Right hindlimb (tissue), 1 donor: ENCODE data around the gene TOB2.
"Not testable (repeated sequence)": the region's sequence is repeated elsewhere in the genome, so short reads cannot be mapped to it uniquely, and the experiment has no call there.

Source experiments
- DNase-seq: peaks from one replicate; pipeline ENCODE4 v3.0.0-alpha.2; 2018

The TOB2 gene

GRCh38 chr22:41461901-41462300 is 15.3 kb upstream of the TOB2 start:
- DNase-seq, result no peak

GRCh38 chr22:41460071-41460470 is 13.5 kb upstream of the TOB2 start:
- not testable (repeated sequence) for DNase-seq

- no peak for DNase-seq
These were observed 12.8 kb upstream of the TOB2 start for GRCh38 chr22:41459431-41459830.

GRCh38 chr22:41458161-41458728 is 11.6 kb upstream of the TOB2 start:
- no peak for DNase-seq

GRCh38 chr22:41448189-41448808 is 1.7 kb upstream of the TOB2 start:
- peak; percentile 100 for DNase-seq

GRCh38 chr22:41447435-41448188 is 1.0 kb upstream of the TOB2 start:
- peak; percentile 89 for DNase-seq

- DNase-seq, result no peak
These were observed 522 bp downstream of the TOB2 start for GRCh38 chr22:41446057-41446501.

GRCh38 chr22:41445129-41446056 is 1.2 kb downstream of the TOB2 start:
- DNase-seq, result peak; percentile 44

GRCh38 chr22:41444360-41445128 is 2.1 kb downstream of the TOB2 start:
- DNase-seq, result peak; percentile 99

GRCh38 chr22:41442240-41442792 is 4.3 kb downstream of the TOB2 start:
- DNase-seq, result no peak

GRCh38 chr22:41440511-41440910 is 6.1 kb downstream of the TOB2 start:
- DNase-seq, result not testable (repeated sequence)

GRCh38 chr22:41437198-41437597 is 9.4 kb downstream of the TOB2 start:
- DNase-seq, result no peak

- DNase-seq, result no peak
These were observed 10.1 kb downstream of the TOB2 start for GRCh38 chr22:41436322-41437113.

- DNase-seq, result no peak
These were observed 11.0 kb downstream of the TOB2 start for GRCh38 chr22:41435560-41435959.

- DNase-seq, result not testable (repeated sequence)
These were observed 12.1 kb downstream of the TOB2 start for GRCh38 chr22:41434361-41435003.

- DNase-seq, result not testable (repeated sequence)
These were observed 13.1 kb downstream of the TOB2 start for GRCh38 chr22:41433480-41433879.

- DNase-seq, result no peak
These were observed 14.9 kb downstream of the TOB2 start for GRCh38 chr22:41431656-41432055.

- no peak for DNase-seq
These were observed 16.7 kb downstream of the TOB2 start for GRCh38 chr22:41429951-41430332.

- DNase-seq, result no peak
These were observed 17.2 kb downstream of the TOB2 start for GRCh38 chr22:41429232-41429950.
